Stimulated activated CD4-positive, alpha-beta T cell treated with anti-CD3 and anti-CD28 coated beads, TNF-alpha, amount 100 ng/mL, for 48 hours (primary cell): Measurements from ENCODE around the gene NSMCE1.
"Not testable (repeated sequence)": the region's sequence is repeated elsewhere in the genome, so short reads cannot be mapped to it uniquely, and the experiment has no call there.

Source experiments
- DNase-seq, 3 donors: peaks; one replicate each; pipeline ENCODE4 v3.0.0-alpha.2; 2020; ENCODE audit warnings: low read depth in 3 of 3

The NSMCE1 gene

GRCh38 chr16:27216297-27216885 is 52.2 kb downstream of the NSMCE1 start:
- DNase-seq: no peak

GRCh38 chr16:27215660-27216059 is 52.9 kb downstream of the NSMCE1 start:
- no peak for DNase-seq

GRCh38 chr16:27214084-27214961 is 54.2 kb downstream of the NSMCE1 start:
- DNase-seq: no peak

- no peak for DNase-seq
These were observed 57.5 kb downstream of the NSMCE1 start for GRCh38 chr16:27211026-27211425.

- no peak for DNase-seq
These were observed 58.4 kb downstream of the NSMCE1 start for GRCh38 chr16:27210174-27210573.

- no peak for DNase-seq
These were observed 59.0 kb downstream of the NSMCE1 start for GRCh38 chr16:27209591-27209990.

GRCh38 chr16:27208796-27209195 is 59.8 kb downstream of the NSMCE1 start:
- no peak for DNase-seq

- DNase-seq: no peak
These were observed 60.4 kb downstream of the NSMCE1 start for GRCh38 chr16:27208081-27208680.

GRCh38 chr16:27207121-27207520 is 61.5 kb downstream of the NSMCE1 start:
- DNase-seq: not testable (repeated sequence)

GRCh38 chr16:27205423-27206065 is 63.0 kb downstream of the NSMCE1 start:
- no peak for DNase-seq

- DNase-seq: no peak
These were observed 64.2 kb downstream of the NSMCE1 start for GRCh38 chr16:27204312-27204915.

GRCh38 chr16:27203507-27204311 is 64.9 kb downstream of the NSMCE1 start, which contains the start of gene KDM8:
Gene KDM8 (plus strand): TSS chr16:27203526. CDS start chr16:27210124, 6,598 bp downstream.
- DNase-seq: peak; percentile 98 to 100 (median 99)

- DNase-seq: peak; percentile 78 to 92 (median 81)
These were observed 65.6 kb downstream of the NSMCE1 start for GRCh38 chr16:27202923-27203506.

- DNase-seq: not testable (repeated sequence)
These were observed 67.7 kb downstream of the NSMCE1 start for GRCh38 chr16:27200914-27201313.

- no peak for DNase-seq
These were observed 68.8 kb downstream of the NSMCE1 start for GRCh38 chr16:27199736-27200135.

- DNase-seq: no peak
These were observed 69.4 kb downstream of the NSMCE1 start for GRCh38 chr16:27199235-27199586.

GRCh38 chr16:27198451-27199234 is 69.9 kb downstream of the NSMCE1 start:
- no peak for DNase-seq

GRCh38 chr16:27197004-27197403 is 71.6 kb downstream of the NSMCE1 start:
- no peak for DNase-seq

- no peak for DNase-seq
These were observed 72.5 kb downstream of the NSMCE1 start for GRCh38 chr16:27195941-27196595.
